ENCODE data around the gene MPPED2.

Gene MPPED2

DNA sequence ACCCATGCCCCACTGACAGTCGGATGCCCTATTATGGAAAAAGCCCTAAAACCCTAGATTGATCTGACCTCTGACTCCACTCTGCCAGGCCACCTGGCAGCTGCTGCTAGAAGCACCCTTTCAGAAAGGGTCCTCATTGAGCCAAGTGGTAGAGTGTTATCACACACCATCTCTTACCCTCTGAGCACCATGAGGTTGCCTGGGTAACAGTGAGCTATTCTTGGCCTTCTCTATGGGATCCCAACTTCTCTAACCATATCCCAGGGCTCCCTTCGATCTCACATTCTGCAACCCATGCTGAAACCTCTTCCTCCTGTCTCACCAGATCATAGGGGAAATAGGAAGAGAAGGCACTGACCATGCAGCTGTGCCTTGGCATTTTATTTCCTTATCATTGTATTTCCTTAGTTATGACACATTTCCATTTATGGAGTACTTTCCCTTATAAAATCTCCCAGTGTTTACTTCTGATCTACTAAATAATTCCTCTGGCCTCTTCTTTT lies 52.7 kb downstream of the MPPED2 start:
- no peak for DNase-seq (ENCODE audit: low read depth)

DNA sequence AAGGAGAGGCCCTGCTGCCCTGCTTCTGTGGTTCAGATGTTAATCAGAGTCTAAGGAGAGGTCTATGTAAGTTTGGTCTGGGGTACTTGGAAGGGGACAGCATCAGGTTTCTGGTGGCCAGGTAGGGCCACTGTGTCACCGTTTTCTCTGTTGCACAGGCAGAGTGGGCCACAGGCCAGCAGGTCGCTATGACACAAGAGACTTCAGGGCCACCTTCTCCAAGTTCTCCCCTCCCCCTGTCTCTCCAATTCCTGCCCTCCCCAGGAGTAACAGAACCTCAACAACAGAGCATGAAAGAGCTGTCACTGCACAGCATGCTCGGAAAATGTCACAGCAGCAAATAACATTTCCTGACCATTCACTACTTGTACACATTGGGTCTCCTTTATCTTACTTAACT lies 58.6 kb downstream of the MPPED2 start:
- DNase-seq (ENCODE audit: low read depth), result no peak

DNA sequence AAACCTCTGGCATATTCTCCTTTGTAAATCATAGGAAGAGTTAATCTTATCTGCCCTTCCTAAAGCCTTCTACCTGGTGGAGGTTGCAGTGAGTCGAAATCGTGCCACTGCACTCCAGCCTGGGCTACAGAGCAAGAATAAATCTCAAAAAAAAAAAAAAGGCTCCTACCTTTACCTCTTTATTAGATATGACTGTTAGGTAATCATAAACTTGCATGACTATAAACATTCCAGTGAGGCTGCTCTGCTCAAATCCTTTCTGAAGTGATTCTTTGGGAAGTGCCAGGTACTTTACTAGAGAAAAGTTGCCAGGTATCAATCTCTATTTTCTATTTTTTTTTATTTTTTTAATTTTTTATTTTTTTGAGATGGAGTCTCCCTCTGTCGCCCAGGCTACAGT lies 59.6 kb downstream of the MPPED2 start:
- DNase-seq (ENCODE audit: low read depth), result no peak

DNA sequence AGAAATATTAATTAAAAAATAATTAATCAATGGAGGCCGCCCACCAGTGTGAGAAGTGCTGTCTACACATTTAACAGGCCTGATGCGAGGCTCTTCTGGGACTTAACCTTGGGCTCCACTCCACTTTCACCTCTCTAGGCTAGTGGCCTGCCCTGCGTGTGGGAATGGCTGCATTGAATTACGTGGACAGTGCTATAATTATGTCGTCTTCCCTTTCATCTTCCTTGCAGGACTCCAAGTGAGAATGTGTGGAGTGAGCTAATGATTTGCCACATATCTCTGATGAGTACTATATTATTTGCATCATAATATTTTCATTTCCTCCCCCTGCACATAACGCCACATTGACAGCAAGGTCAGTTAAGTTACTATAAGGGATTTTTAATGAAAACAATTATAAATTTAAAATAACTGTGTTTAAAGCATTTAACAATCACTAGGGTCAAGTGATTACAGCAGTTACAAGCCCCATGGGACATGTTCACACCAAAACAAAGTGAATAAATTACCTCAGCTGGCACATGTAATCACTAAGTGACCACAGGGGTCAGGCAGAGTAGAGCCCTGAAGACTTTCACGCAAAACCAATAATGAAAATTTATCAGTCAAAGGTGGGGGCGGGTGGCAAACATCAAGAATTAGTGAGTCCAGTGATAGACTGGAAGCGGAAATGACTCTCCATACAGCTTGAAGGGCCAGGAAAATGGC lies 63.5 kb downstream of the MPPED2 start:
- DNase-seq (ENCODE audit: low read depth), result no peak

DNA sequence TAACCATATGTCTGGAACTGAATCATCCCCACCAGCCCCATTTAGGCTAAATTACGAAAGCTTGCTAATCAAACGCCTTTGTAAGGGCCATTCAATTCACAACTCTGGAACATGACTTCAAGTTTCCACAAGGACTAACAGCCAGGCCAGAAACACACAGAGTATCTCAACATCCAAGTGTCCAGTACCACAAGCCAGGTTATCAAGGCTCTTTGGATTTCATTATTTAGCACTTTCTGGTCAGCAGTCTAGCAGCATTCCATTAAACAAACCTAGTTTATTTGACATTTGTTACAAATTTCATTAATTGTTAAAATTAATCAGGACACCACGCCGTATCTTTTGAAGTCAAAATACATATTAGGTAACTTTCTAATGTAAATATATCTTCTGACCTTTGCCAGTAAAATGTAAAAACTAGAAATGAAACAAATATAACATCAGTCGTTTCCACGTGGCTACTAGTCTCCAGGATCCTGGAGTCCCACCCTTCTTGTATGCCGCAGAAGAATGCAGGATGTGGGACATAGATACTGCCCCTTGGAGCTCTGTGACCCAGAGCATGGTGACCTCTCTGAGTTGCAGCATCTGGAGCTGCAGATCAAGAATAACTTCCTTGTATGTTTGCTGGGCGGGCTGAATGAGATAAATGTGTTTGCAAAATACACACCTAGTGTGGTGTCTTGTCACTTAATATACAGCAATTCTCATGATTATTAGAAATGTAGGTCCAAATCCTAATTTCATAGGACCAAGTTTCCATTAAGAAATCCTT lies 64.7 kb downstream of the MPPED2 start:
- DNase-seq (ENCODE audit: low read depth), result no peak

DNA sequence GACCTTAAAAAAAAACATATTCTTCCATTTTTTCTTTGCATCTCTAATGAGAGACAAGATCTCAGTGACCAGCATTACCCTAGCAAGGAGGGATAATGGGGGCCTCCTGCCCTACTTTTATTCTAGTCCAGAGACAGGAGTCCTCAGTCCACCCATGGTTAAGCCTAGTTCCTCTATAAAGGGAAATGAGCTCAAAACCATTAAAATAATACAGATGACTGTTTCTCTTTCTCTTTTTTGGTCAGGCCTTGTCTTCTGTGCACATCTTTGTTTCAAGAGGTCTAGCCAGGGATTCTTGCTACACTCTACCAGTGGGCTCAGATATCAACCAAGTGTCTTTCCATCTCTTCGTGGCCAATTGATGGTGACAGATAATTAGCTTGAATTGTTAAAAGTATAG lies 73.1 kb downstream of the MPPED2 start:
- DNase-seq (ENCODE audit: low read depth), result no peak

DNA sequence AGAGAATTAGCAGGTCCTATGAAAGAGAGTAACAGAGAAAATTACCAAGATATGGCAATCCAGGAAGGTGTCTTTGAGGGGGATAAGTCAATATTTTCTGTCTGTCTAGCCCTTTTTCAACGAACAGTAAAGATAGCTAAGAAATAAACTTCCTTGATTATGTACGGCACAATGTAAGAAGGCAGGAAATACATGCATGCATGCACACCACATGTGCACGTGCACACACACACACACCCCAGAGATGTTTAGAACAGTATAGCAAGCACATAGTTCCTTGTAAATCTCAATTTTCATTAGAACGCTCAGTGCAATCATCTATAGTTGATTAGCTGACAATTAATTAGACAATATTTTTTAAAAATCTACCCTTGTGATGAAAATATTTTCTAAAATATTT lies 74.7 kb downstream of the MPPED2 start:
- DNase-seq (ENCODE audit: low read depth), result no peak

DNA sequence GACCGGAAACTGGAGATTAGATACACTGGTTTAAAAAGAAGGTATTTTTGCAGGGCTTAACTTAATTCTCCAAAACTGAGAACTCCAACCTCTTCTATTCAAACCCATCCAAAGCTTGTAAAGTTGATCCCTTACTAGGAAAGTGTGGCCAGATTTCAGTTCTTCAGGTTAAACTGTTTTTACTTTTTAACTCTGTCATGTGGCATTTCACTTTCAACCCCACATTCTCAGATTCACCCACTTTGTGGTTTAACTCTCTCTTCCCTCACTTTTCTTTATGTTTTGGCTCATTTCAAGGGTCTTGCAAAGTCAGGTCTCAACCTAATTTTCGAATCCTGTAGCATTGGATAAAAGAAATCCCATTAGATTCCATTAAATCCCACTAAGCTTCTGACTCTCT lies 75.4 kb downstream of the MPPED2 start:
- DNase-seq (ENCODE audit: low read depth), result no peak

DNA sequence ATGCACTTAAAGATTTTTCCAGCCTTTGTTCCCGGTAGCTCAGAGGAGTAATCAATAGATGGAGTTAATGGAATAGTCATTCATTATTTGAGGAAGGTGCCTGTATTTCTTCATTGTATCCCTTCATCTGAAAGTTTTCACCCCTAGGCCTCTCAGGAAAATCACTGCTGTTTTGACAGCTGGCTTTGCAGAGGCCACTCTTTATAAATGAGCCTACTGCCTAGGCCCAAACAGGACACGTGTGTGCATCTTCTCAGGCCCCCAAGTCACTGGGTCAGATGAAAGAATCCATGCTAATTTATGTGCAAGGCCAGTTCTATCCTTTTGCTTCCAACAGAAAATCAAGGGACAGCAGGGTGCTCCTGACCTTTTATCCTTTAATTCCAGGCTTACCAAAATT lies 76.8 kb downstream of the MPPED2 start:
- no peak for DNase-seq (ENCODE audit: low read depth)

DNA sequence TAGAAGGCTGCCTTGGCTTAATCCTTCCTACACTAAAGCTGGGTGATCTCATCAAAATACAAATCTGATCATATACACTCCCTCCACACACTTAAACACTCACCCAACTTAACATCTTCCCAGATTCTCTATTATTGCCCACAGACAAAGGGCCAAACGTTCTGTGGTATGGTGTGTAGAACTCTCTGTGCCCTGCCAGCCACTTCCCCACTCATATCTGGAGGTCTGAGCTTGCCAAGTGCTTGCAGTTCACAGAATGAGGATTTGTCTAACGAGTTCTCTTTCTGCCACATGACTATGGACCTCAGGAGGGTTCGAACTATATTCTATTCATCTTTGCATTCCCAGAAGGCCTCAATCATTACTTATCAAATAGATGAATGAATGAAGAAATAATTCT lies 77.6 kb downstream of the MPPED2 start:
- no peak for DNase-seq (ENCODE audit: low read depth)

DNA sequence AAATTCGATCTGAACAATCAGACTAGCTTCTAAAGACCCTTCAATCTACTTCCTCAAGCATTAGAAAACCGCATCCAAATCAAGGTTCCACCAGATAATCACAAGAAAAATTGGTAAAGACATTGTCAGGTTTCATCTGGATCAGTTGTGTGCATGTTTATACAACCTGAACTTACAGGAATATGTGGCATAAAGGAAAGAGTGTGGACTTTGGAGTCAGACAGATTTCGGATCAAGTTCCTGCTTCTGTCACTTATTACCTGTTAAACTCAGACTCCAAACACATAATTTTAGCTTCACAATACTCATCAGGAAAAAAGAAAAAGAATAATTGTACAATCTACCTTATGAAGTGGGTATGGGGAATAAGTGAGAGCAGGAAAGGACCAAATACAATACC lies 80.5 kb downstream of the MPPED2 start:
- DNase-seq (ENCODE audit: low read depth), result no peak

DNA sequence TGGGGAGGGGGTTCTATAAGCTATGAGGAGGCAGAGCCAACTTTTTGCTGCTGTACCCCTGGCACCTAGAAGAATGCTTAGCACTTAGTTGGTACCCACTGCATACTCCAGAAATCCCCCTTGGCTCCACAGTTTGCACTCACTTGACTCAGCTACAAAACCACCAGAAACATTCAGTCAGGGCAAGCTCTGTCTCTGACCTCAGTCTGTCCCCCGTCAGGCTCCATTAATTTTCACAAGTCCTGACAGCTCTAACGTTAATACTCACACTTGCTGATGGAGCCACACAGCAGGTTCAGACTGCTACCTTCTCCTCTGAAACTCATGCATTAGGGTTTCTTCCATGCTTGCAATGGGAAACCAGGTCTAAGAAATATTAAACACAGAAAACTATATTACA lies 81.7 kb downstream of the MPPED2 start:
- DNase-seq (ENCODE audit: low read depth), result no peak

DNA sequence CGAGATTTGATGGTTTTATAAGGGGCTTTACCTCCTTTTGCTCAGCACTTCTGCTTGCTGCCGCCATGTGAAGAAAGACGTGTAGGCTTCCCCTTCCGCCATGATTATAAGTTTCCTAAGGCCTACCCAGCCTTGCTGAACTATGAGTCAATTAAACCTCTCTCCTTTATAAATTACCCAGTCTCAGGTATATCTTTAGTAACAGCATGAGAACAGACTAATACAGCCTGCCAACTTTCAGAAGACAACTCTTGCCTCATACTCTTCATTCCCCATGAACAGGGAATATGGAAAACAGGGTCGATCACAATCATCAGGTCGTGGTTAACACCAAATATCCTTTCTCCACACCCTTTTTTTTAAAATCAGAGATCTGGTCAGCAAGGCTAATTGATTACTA lies 83.0 kb downstream of the MPPED2 start:
- no peak for DNase-seq (ENCODE audit: low read depth)

DNA sequence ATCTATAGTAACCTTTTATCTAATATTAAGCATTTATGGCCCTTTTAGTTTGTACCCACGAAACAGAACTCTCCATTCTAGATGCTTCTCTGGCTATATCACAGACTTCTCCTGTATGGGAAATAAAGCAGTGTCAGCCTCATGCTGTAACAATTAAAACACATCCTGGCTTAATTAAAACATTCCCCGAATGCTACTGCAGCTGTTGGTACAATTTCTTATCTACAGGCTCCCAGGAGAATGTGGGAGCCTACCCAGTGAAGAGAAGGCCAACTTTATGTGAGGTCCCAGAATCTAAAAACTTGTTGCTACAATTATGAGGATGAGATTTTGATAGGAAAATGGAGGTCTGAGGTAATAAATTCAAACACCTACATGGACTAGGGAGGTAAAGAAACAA lies 83.8 kb downstream of the MPPED2 start:
- no peak for DNase-seq (ENCODE audit: low read depth)

DNA sequence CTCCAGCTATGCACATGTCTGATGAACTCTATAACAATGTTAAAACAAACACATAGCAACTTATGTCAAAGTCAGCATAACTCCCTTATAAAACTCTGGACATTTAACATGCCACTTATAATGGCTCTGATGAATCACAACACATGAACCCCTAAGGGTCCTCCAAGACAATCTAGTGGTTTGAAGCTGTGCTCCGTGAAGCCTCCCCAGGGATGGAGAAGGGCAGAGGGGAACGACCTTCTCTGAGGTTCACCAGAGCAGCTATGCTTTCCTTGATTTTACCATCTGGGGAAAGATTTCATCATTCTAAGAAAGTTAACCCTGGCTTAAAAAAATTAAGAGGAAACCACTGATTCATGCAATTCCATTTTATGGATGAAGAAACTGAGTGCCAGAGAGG lies 84.4 kb downstream of the MPPED2 start:
- DNase-seq (ENCODE audit: low read depth), result no peak

DNA sequence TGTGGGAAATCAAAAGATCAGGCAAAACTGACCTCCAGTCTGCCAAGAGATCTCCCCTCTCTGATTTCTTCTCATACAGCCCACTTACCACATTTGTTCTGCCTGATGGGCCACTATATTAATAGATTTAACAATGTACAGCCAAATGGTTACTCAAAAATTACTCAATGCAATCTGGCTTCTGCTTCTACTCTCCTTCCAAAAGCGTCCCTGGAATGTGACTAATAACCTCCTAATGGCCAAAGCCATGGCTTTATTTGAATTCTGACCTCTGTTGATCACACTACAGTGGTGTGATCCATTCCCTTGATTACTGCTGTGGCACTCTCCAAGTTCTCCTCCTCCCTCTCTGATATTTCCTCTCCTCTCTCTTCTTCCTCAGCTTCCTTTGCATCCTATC lies 86.2 kb downstream of the MPPED2 start:
- no peak for DNase-seq (ENCODE audit: low read depth)

DNA sequence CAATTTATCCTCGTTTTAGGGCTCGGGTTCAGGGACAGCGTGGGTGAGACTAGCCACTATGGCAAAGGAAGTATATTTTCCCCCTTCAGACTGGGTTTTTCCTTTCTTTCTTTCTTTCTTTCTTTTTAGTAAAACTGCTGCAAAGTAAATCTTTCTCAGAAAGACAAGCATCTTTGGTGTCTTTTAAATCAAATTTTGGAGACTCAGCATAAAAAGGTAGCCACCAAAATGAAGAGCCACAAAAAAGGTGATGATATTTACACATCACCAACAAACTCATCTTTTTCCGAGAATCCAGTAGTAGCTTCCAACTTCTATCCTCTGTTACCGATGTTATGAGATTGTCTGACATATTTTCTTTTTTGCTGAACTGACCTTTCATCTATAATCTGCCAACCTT lies 88.6 kb downstream of the MPPED2 start:
- DNase-seq (ENCODE audit: low read depth), result no peak

DNA sequence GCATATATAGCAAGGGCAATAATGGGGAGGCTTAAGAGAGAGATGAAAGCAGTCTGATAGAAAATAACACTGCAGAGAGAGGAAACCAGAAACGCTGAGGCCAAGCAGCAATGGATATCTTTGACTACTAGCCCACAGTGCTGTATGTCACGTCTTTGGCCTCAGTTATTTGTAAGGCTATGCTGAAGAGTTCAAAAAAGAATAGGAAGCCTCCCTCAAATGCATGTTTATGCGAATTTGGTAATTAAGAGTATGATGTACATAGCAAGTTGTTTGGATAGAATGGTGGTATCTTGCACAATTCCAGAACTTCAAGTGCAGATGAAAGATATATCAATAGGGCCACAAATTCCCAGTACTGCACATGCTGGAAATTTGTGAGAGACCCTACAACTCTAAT lies 89.2 kb downstream of the MPPED2 start:
- no peak for DNase-seq (ENCODE audit: low read depth)

DNA sequence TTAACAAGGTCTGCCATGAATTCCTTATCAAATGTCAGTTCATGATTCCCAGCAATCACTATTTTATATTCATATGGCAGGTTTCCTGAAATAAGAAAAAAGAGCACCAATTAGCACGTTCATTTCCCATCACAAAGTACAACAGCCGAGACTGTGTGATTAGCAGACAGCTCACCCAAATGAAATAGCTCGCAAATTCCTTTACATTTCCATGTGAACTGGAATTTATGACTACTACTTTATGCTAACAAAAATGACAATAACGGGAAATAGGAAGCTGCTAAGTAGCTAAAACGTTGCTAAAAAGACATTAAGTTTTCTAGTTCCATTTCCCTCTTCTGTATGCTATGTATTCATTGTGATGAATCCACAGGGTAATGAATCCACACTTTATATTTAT lies 90.7 kb downstream of the MPPED2 start:
- no peak for DNase-seq (ENCODE audit: low read depth)

DNA sequence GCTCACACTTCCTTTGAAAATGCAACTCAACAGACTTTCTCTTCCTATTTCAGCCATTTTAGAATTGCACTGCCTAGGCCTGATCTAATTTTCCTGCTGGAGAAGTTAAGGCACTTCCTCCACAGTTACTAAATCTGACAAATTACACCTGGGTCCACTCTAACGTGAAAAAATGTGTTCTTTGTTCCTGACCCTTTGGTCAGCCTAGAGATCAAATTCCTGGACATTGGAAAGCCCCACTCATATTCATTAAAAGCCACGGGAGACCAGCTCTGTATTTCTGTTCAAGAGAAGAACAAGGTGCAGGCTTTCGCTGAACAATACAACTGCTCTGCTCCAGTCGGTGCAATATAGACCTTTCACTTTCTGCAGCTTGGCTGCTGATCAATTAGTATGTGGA lies 96.6 kb downstream of the MPPED2 start:
- no peak for DNase-seq (ENCODE audit: low read depth)

DNA sequence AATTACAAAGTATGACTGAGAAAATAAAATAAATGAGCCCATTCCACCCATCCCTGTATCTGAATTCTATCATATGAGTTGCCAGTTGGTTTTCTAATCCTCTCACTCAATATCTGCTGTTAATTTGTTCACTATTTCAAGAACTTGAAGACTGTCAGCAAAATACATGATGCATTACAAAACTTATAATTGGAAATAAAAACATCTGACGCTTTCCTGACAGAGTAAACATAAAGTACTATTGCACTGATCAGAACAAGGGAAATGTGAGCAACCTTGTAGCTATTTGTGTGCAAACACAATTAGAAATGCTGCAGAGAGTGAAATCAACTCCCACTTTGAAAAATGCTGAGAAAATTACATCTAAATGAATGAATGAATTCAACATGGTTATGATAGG lies 97.1 kb downstream of the MPPED2 start:
- no peak for DNase-seq (ENCODE audit: low read depth)

DNA sequence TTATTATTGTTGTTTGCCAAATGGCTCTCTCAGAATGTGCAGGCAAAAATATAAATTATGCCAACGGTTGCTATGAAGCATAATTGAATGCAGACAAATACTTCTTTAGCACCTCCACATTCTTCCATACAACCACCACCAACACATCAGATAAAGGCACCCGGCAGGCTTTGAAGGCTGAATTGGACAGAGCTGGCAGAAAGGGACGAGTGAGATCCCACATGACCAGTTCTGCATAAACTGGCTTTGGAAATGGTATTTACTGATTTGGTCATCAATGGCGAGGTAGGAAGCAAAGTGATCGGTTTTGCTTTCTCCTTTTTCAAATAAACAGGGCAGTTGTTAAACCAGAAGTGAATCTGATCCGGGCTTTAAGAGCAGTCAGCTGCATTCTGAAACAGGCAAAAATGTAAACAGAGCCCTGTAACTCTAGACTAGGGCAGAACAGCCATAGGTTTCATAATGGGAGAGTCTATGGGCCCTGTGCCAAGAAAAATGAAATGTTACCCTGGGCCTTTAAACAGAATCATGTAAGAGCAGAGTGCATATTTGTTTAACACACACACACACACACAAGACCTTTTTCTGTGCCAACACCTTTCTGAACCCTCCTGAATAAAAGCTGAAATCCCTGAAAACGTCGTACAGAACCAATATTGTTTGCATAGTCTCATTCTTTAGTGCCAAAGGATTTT lies 97.7 kb downstream of the MPPED2 start:
- DNase-seq (ENCODE audit: low read depth), result no peak
